Measurements from ENCODE around the gene MYO6.

Gene MYO6

DNA sequence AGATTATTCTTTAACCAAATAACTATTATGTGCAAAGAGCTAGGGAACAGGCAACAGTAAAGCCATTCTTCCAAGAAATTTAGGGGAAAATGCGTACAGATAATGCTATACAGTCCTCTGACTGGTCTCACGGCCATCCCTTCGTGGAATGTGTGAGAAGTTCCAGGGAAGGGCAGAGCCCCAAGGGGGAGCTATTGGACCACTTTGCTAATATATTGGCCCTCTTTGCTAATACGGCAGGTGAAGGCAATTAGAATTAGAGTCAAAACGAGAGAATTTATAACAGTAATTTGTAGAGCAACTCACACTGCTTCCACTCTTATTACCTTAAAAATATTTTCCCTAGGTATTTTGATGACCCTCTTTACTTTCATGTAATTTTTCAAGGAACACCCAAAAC lies 183.0 kb downstream of the MYO6 start:
- DNase-seq (ENCODE audit: low read depth): no peak
- H3K4me3 ChIP-seq (ENCODE audit: low read depth, low read length): no peak overlapping the region
- in situ Hi-C loops (cut with HindIII; ENCODE audit: low sequenced_read_pairs): no loop called here
- TF ChIP-seq, protein P1, sequence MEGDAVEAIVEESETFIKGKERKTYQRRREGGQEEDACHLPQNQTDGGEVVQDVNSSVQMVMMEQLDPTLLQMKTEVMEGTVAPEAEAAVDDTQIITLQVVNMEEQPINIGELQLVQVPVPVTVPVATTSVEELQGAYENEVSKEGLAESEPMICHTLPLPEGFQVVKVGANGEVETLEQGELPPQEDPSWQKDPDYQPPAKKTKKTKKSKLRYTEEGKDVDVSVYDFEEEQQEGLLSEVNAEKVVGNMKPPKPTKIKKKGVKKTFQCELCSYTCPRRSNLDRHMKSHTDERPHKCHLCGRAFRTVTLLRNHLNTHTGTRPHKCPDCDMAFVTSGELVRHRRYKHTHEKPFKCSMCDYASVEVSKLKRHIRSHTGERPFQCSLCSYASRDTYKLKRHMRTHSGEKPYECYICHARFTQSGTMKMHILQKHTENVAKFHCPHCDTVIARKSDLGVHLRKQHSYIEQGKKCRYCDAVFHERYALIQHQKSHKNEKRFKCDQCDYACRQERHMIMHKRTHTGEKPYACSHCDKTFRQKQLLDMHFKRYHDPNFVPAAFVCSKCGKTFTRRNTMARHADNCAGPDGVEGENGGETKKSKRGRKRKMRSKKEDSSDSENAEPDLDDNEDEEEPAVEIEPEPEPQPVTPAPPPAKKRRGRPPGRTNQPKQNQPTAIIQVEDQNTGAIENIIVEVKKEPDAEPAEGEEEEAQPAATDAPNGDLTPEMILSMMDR (IDR thresholded peaks at IDR 0.05; ENCODE audit: low read depth, low read length, missing control alignments): peak; percentile 74

DNA sequence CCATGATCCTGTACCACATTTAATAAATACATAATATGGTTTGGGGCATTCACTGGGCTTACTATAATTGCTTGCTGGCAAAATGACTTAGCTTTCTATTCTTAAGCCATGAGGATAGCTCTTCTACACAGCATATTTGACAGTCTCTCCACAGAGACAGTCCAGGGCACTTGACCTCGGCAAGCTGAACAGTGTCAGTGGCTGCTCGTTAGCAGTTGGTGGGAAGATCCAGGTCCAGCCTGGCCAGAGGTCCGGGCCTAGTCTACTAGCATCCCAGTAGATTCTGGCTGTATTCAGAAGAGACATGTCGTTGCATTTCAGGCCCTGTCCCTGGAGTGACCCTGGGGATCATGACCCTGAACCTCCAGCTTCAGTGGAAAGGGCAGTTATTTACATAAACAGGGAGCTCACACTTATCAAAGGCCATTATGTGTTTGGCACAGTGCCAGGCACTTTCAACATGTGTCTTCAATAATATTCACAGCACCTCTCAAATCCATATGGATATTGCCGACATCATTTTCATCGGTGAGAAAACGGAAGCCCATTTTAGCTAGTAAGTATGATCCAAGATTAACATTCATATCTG lies 184.4 kb downstream of the MYO6 start:
- H3K4me3 ChIP-seq (ENCODE audit: low read depth, low read length): no peak overlapping the region
- TF ChIP-seq, protein P1 (IDR thresholded peaks at IDR 0.05; ENCODE audit: low read depth, low read length, missing control alignments): no peak
- in situ Hi-C loops (cut with HindIII; ENCODE audit: low sequenced_read_pairs): no loop called here
- DNase-seq (ENCODE audit: low read depth): no peak

DNA sequence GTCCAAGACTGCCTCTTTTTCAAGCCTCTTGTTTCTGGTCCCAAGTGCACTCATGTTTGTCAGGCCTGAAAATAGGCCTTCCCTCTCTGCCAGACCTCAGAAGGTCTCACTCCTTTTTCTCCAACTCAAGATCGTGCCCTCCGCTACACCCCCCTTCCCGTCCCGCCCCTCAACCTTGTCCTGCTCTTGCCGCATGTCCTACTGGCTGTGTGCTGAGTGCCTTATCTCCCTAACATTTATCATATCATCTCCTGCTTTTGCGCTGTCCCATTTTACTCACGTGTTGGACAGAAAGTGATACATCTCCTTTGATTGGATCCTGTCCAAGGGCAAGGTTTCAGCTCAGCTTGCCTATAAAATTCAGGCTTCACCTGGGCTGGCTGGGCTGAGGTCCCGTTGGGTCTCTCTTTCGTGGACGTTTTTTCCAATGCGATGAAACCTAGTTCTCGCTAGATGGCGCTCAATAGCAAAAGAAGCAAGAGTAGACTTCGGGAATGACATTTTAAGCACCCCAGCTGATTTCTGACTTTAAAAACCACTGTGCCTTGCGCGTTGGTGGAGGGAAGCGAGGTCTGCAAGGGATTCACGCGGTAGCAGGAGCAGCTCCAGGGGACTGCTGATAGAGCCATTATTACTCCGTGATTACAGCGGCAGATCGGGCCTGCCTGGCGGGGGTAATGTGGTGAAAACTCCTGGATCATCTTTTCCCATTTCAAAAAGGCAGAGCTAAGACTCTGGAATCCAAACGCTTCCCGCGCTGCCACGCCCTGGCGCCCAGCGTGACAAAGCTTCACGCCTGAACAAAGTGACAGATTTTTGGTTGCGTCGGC lies 185.8 kb downstream of the MYO6 start:
- in situ Hi-C loops (cut with HindIII; ENCODE audit: low sequenced_read_pairs): no loop called here
- TF ChIP-seq, protein P1 (IDR thresholded peaks at IDR 0.05; ENCODE audit: low read depth, low read length, missing control alignments): peak; percentile 86
- peak overlapping the region; percentile 43 for H3K4me3 ChIP-seq (ENCODE audit: low read depth, low read length)
- DNase-seq (ENCODE audit: low read depth): peak; percentile 76

DNA sequence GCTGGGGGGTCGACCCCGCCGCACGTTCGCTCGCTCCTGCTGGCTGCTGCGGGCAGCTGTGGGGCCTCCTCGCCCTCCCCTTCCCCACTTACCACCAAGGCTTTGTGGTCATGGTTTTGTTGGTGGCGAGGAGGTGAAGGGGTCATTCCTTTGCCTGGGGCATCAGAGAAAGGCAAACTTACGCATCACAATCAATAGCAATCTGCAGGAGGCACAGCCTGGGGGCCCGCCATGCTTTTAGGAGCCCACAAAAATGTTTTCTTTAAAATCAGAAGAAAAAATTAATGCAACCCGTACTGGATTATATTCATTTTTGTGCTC lies 186.4 kb downstream of the MYO6 start:
- DNase-seq (ENCODE audit: low read depth): no peak
- TF ChIP-seq, protein P1 (IDR thresholded peaks at IDR 0.05; ENCODE audit: low read depth, low read length, missing control alignments): no peak
- in situ Hi-C loops (cut with HindIII; ENCODE audit: low sequenced_read_pairs): no loop called here
- peak overlapping the region; percentile 43 for H3K4me3 ChIP-seq (ENCODE audit: low read depth, low read length)

DNA sequence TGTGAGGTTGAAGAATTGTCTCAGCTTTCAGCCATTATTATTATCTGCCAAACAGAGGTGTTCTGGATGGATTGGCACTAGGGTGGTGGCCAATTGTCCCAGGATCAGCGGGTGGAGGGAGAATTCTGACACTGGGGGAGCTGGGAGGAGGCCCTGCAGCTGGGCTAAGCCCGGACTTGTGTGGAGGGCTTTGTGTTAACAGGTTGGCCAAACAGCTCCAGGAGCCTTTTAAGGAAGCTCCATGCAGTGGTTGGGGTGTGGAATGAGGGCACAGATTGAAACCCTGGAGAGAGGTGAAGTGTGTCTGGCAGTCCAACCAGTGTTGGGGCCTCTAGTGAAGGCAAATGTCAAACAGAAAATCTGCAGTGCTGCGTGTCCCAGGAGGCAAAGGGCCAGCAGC lies 187.6 kb downstream of the MYO6 start:
- TF ChIP-seq, protein P1 (IDR thresholded peaks at IDR 0.05; ENCODE audit: low read depth, low read length, missing control alignments): no peak
- in situ Hi-C loops (cut with HindIII; ENCODE audit: low sequenced_read_pairs): no loop called here
- no peak overlapping the region for H3K4me3 ChIP-seq (ENCODE audit: low read depth, low read length)
- DNase-seq (ENCODE audit: low read depth): no peak

DNA sequence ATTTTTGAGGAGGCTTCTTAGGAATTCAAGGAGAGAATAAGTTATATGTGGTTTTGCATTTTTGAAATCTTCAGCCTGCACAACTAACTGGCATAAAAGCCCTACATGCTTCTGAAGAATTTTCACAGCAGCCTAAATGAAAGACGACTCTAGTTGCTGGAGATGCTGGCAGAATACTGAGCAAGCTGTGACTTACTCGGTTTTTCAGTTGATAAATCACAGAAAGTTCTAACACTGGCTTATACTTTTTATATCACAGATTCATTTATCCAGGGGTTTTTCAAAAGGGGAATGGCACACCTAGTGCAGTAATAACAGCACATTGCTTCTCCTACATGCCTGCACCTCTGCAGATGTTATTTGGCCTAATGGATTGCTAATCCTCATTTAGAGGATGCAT lies 188.8 kb downstream of the MYO6 start:
- in situ Hi-C loops (cut with HindIII; ENCODE audit: low sequenced_read_pairs): no loop called here
- no peak for DNase-seq (ENCODE audit: low read depth)
- H3K4me3 ChIP-seq (ENCODE audit: low read depth, low read length): no peak overlapping the region
- TF ChIP-seq, protein P1 (IDR thresholded peaks at IDR 0.05; ENCODE audit: low read depth, low read length, missing control alignments): no peak

Measured in astrocyte of the cerebellum (primary cell).